Measurements from ENCODE around the gene BOD1L1.

BOD1L1 gene

DNA sequence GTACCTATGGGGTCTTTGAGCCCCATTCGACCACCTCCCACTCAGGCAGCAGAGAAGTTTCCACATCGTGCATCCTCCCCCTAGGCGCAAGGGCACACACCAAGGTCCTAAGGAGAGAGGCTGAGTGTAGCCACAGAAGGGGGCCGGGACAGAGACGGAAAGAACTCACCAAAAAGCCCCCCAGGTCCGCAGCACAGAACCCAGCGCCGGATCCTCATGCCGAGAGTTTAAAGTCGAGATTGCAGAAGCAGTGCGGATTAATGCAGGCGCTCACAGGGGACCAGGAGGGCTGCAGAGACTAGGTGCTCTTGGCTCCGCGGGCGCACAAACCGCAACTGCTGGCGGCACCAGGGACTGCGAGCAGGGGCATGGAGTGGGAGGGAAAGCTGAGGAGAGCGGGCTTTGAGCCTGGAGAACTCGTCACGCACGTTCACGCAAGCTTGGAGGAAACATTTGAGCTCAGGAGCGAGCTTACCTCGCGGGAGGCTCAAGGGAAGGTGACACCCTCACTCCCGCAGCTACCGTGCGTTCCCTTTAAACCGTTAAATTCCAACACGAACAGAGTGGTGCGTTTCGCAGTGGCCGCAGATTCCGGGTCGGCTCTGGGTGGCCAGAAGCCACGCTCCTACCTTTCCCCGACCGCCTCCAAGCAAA, 91.7 kb downstream of the BOD1L1 start:
- H3K9ac ChIP-seq (ENCODE audit: low read length): no peak overlapping the region
- peaks cover 0 to 13% of the 10 kb centered on the region in 2 donors for H3K27me3 ChIP-seq (ENCODE audit: control insufficient read depth in 1 of 2, insufficient read depth in 2 of 2, low read length in 2 of 2)
- H3K9me3 ChIP-seq (ENCODE audit: low read length): no peaks in the 10 kb centered on the region
- H3K4me1 ChIP-seq (ENCODE audit: insufficient read depth, low read length): peaks cover 5% of the 10 kb centered on the region
- no peaks in the 10 kb centered on the region for H3K36me3 ChIP-seq (ENCODE audit: insufficient read depth, low read length)
- H3K27ac ChIP-seq (ENCODE audit: low read depth, low read length): peak overlapping the region; percentile 63
- peak overlapping the region; percentile 38 to 46 for H3K4me3 ChIP-seq (ENCODE audit: low read depth in 1 of 2, low read length in 2 of 2)

GRCh38 chr4:13535118-13535517, 92.4 kb downstream of the BOD1L1 start:
- Histone ChIP-seq H3K27ac (ENCODE audit: low read depth, low read length) (no peak overlapping the region), H3K9me3 (ENCODE audit: low read length) (no peaks in the 10 kb centered on the region), H3K27me3 (ENCODE audit: control insufficient read depth in 1 of 2, insufficient read depth in 2 of 2, low read length in 2 of 2) (peaks cover 0 to 13% of the 10 kb centered on the region in 2 donors), H3K9ac (ENCODE audit: low read length) (no peak overlapping the region), H3K4me1 (ENCODE audit: insufficient read depth, low read length) (no peaks in the 10 kb centered on the region), H3K36me3 (ENCODE audit: insufficient read depth, low read length) (no peaks in the 10 kb centered on the region), H3K4me3 (ENCODE audit: low read depth in 1 of 2, low read length in 2 of 2) (peak overlapping the region in 1 of 2 donors; percentile 38)

DNA sequence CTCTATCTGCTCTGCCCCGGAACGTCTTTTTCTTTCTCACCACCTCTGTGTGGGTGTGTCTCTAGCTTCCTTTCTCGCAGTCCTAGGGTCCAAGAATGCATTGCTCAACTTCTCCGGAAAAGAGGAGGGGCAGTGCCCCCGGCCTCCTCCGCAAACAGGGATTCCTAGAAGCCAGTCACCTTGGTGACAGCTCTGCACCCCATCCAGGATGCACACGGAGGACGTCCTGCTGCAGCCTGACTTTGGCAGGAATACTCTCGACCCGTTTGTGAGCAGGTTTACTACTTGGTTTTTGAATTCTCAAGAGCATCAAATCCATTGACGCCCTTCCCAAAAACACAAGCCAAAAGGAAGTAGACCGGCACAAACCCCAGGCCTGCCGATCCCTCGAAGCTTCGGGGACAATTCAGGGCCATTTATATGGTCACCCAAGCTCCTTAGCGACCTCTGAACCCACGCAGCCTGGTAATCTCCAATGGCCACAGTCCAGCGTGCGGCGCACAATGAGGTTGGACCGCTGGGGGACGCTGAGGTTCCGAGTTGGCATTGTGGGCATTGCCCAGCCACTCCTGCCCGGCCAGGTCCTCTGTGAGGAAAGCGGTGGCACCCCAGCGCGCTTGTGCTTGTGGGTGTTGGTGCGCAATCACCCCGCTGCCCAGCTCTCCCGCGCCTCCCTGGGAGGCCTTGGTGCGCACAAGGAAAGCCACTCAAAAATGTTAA, 93.0 kb downstream of the BOD1L1 start:
- Histone ChIP-seq H3K36me3 (ENCODE audit: insufficient read depth, low read length) (no peaks in the 10 kb centered on the region), H3K9ac (ENCODE audit: low read length) (no peak overlapping the region), H3K27me3 (ENCODE audit: control insufficient read depth in 1 of 2, insufficient read depth in 2 of 2, low read length in 2 of 2) (peaks cover 0 to 9% of the 10 kb centered on the region in 2 donors), H3K4me1 (ENCODE audit: insufficient read depth, low read length) (no peaks in the 10 kb centered on the region), H3K9me3 (ENCODE audit: low read length) (no peaks in the 10 kb centered on the region), H3K27ac (ENCODE audit: low read depth, low read length) (peak overlapping the region; percentile 52), H3K4me3 (ENCODE audit: low read depth in 1 of 2, low read length in 2 of 2) (no peak overlapping the region)

DNA sequence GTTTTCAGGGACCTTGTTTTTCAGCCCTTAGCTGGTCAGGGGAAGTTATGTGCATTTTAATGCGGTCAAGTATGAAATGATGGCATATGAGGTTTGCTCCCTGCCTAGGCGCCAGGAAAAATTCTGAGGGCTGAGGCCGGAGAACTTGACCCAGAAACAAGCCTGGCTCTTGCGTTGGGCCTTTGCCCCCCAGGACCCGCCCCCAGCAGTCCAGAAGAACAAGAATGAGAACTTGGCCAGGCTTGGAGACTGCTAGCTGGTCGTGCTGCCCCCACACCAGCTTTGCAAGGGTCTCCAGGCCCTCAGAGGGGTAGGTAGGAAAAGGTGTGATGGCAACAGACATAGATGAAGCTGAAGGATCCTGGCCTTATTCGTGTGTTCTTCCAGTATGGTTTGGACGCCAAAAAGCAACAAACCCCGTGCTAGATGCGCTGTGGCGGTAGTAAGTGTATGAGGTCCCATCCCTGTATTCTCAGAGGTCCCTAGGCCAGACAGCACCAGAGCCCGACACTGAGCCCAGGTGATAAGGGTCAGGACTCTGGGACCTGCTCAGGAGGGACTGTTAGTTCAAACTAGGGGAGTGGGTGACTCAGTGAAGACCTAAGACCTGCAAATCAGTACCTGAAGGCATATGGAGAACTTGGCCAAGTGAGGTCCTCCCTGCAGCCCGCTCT, 93.7 kb downstream of the BOD1L1 start:
- no peaks in the 10 kb centered on the region for H3K4me1 ChIP-seq (ENCODE audit: insufficient read depth, low read length)
- no peaks in the 10 kb centered on the region for H3K9me3 ChIP-seq (ENCODE audit: low read length)
- H3K27ac ChIP-seq (ENCODE audit: low read depth, low read length): no peak overlapping the region
- peaks cover 0 to 12% of the 10 kb centered on the region in 2 donors for H3K27me3 ChIP-seq (ENCODE audit: control insufficient read depth in 1 of 2, insufficient read depth in 2 of 2, low read length in 2 of 2)
- no peak overlapping the region for H3K4me3 ChIP-seq (ENCODE audit: low read depth in 1 of 2, low read length in 2 of 2)
- H3K9ac ChIP-seq (ENCODE audit: low read length): no peak overlapping the region
- H3K36me3 ChIP-seq (ENCODE audit: insufficient read depth, low read length): no peaks in the 10 kb centered on the region

- Histone ChIP-seq H3K27me3 (ENCODE audit: control insufficient read depth in 1 of 2, insufficient read depth in 2 of 2, low read length in 2 of 2) (peaks cover 11 to 23% of the 10 kb centered on the region in 2 donors), H3K4me3 (ENCODE audit: low read depth in 1 of 2, low read length in 2 of 2) (no peak overlapping the region), H3K4me1 (ENCODE audit: insufficient read depth, low read length) (peaks cover 4% of the 10 kb centered on the region), H3K36me3 (ENCODE audit: insufficient read depth, low read length) (no peaks in the 10 kb centered on the region), H3K27ac (ENCODE audit: low read depth, low read length) (no peak overlapping the region), H3K9ac (ENCODE audit: low read length) (no peak overlapping the region), H3K9me3 (ENCODE audit: low read length) (no peaks in the 10 kb centered on the region)
Observed at GRCh38 chr4:13531625-13531998, 95.9 kb downstream of the BOD1L1 start.

DNA sequence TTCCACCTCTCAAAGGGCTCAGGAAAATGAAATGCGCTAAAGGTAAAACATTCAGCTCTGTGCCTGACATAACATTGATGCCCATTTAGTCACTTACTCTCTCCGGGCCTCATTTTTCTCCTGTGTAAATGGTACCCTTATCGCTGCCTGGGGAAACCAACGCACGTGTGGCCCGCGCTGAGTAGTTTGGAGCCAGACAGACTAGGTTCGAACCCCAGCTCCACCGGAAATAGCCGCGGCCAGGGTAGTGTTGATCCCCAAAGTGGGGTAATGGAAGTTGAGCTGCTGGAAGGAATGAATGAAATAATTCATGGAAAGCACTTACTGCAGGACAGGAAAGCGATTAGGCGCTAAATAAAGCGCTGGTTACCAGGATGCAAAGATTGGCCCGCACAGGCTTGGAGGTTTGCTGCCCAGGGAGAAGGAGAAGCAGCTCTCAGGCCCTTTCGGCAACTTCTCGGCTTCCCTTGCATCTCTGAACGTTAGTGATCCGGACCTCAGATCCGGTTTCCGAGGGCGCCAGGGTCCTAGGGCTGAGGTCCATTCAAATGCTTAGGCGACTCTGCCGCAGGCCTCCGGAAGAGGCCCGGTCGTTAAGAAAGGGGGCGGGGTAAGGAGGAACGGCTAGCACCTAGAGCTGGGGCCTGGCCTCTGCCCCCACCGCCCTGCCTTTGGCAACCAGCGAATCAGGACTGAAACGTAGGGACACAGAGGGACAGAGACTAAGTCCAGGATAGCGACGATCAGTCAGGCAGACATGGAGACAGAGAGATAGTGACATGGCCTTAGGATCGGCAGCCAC, 96.5 kb downstream of the BOD1L1 start:
- H3K27me3 ChIP-seq (ENCODE audit: control insufficient read depth in 1 of 2, insufficient read depth in 2 of 2, low read length in 2 of 2): peaks cover 11 to 26% of the 10 kb centered on the region in 2 donors

GRCh38 chr4:13529128-13529919, 98.2 kb downstream of the BOD1L1 start:
- no peak overlapping the region for H3K27ac ChIP-seq (ENCODE audit: low read depth, low read length)
- H3K4me3 ChIP-seq (ENCODE audit: low read depth in 1 of 2, low read length in 2 of 2): no peak overlapping the region
- H3K9ac ChIP-seq (ENCODE audit: low read length): no peak overlapping the region
- peaks cover 20 to 36% of the 10 kb centered on the region in 2 donors for H3K27me3 ChIP-seq (ENCODE audit: control insufficient read depth in 1 of 2, insufficient read depth in 2 of 2, low read length in 2 of 2)
- peaks cover 6% of the 10 kb centered on the region for H3K9me3 ChIP-seq (ENCODE audit: low read length)
- peaks cover 4% of the 10 kb centered on the region for H3K4me1 ChIP-seq (ENCODE audit: insufficient read depth, low read length)
- no peaks in the 10 kb centered on the region for H3K36me3 ChIP-seq (ENCODE audit: insufficient read depth, low read length)

More for the DNA sequence above, 96.5 kb downstream of the BOD1L1 start:
- peaks cover 4% of the 10 kb centered on the region for H3K4me1 ChIP-seq (ENCODE audit: insufficient read depth, low read length)
- no peak overlapping the region for H3K9ac ChIP-seq (ENCODE audit: low read length)
- H3K27ac ChIP-seq (ENCODE audit: low read depth, low read length): no peak overlapping the region
- H3K36me3 ChIP-seq (ENCODE audit: insufficient read depth, low read length): no peaks in the 10 kb centered on the region
- H3K4me3 ChIP-seq (ENCODE audit: low read depth in 1 of 2, low read length in 2 of 2): no peak overlapping the region
- H3K9me3 ChIP-seq (ENCODE audit: low read length): no peaks in the 10 kb centered on the region

- peaks cover 12% of the 10 kb centered on the region for H3K9me3 ChIP-seq (ENCODE audit: low read length)
- H3K36me3 ChIP-seq (ENCODE audit: insufficient read depth, low read length): no peaks in the 10 kb centered on the region
- H3K27me3 ChIP-seq (ENCODE audit: control insufficient read depth in 1 of 2, insufficient read depth in 2 of 2, low read length in 2 of 2): peaks cover 20 to 42% of the 10 kb centered on the region in 2 donors
- peaks cover 4% of the 10 kb centered on the region for H3K4me1 ChIP-seq (ENCODE audit: insufficient read depth, low read length)
- H3K27ac ChIP-seq (ENCODE audit: low read depth, low read length): no peak overlapping the region
- H3K4me3 ChIP-seq (ENCODE audit: low read depth in 1 of 2, low read length in 2 of 2): no peak overlapping the region
- no peak overlapping the region for H3K9ac ChIP-seq (ENCODE audit: low read length)
Observed at GRCh38 chr4:13528821-13529127, 98.8 kb downstream of the BOD1L1 start.

DNA sequence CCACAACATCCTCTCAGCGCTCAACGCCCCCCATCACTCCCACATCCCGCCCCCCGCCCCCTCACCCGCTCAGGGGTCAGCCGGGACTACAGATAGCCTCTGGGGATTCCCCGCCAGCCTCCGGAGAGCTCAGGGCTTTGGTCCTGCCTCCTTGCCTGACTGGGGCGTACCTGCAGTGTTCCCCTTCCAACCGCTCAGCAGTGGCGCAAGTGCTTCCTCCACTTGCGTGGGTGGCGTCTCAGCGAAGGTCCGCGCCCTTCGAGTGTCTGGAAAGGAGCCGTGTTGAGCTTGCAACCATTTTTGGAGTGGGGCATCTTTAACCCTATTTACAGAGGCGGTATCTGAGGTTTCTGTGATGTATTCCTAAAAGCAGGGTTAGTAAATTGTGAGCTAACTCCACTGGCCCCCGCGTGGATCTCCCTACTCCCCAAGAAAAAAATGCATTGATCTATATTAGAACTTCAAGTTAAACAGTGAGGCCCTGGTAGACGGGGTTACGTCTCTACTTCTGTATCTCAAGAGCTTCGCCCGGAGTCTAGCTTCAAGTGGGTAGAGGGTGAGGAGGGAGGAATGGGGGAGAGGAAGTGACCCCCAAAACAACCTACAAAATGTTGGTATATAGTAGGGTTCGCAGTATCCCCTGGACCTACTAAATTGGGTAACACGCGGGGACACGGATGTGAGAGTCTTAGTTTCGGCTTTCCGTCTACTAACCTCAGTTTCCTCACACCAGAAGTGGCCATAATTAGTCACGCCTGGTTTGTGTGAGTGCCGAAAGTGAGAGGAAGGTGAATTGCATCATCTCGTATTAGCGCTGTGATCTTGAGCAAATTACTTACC, 99.3 kb downstream of the BOD1L1 start:
- no peak overlapping the region for H3K27ac ChIP-seq (ENCODE audit: low read depth, low read length)
- H3K27me3 ChIP-seq (ENCODE audit: control insufficient read depth in 1 of 2, insufficient read depth in 2 of 2, low read length in 2 of 2): peaks cover 22 to 47% of the 10 kb centered on the region in 2 donors
- H3K9me3 ChIP-seq (ENCODE audit: low read length): peaks cover 13% of the 10 kb centered on the region
- H3K9ac ChIP-seq (ENCODE audit: low read length): no peak overlapping the region
- peaks cover 4% of the 10 kb centered on the region for H3K4me1 ChIP-seq (ENCODE audit: insufficient read depth, low read length)
- H3K36me3 ChIP-seq (ENCODE audit: insufficient read depth, low read length): no peaks in the 10 kb centered on the region
- no peak overlapping the region for H3K4me3 ChIP-seq (ENCODE audit: low read depth in 1 of 2, low read length in 2 of 2)

Data from muscle layer of colon (tissue), 2 donors.